IPS-18a (cell line): ENCODE data around the gene SRSF3.

ENCODE experiments used
- H3K27ac ChIP-seq: one replicate; pipeline ENCODE4 v1.5.1; 2013; ENCODE audit warnings: low read length
- H3K27me3 ChIP-seq: one replicate; pipeline ENCODE4 v1.6.1; 2013; ENCODE audit warnings: mild to moderate bottlenecking, low read length; ENCODE audit not compliant: control insufficient read depth, insufficient read depth
- H3K36me3 ChIP-seq: one replicate; pipeline ENCODE4 v1.6.1; 2013; ENCODE audit warnings: low read depth, low read length; ENCODE audit not compliant: control insufficient read depth
- H3K4me1 ChIP-seq: one replicate; pipeline ENCODE4 v1.6.1; 2013; ENCODE audit warnings: low read depth, low read length; ENCODE audit not compliant: control insufficient read depth
- H3K4me3 ChIP-seq: one replicate; pipeline ENCODE4 v1.5.1; 2013; ENCODE audit warnings: low read length
- H3K9ac ChIP-seq: one replicate; pipeline ENCODE4 v1.6.1; 2013; ENCODE audit warnings: mild to moderate bottlenecking, low read length, moderate library complexity
- H3K9me3 ChIP-seq: one replicate; pipeline ENCODE4 v1.6.1; 2013; ENCODE audit warnings: low read depth, low read length; ENCODE audit not compliant: control insufficient read depth

The SRSF3 gene

GRCh38 chr6:36618366-36619355, 24.5 kb downstream of the SRSF3 start:
- Histone ChIP-seq H3K36me3 (no peaks in the 10 kb centered on the region), H3K4me1 (no peaks in the 10 kb centered on the region), H3K4me3 (no peak overlapping the region), H3K27me3 (no peaks in the 10 kb centered on the region), H3K9me3 (no peaks in the 10 kb centered on the region), H3K9ac (no peak overlapping the region), H3K27ac (no peak overlapping the region)

DNA sequence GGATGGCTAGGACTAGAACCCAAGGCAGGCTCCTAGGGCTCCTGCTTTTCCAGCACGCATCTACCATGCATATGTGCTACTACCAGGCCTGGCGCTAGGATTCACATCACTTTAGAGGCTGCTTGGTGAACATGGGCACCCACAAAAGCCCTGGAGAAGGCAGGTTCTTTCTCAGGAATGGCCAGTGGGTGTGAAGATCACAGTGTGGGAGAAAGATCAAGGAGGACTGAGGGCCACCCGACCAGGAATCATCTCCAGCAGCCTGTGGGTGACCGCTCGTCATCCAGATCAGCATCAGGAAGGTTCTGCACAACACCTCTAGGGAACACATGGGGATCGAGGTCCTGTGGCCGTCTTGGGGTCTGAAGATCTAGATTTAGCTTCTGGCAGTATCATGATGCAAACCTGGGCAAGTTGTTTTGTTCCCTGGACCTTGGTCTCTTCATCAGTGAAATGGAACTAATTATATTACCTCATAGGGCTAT, 27.3 kb downstream of the SRSF3 start:
- no peaks in the 10 kb centered on the region for H3K27me3 ChIP-seq
- no peaks in the 10 kb centered on the region for H3K4me1 ChIP-seq
- H3K27ac ChIP-seq, result no peak overlapping the region
- H3K36me3 ChIP-seq, result no peaks in the 10 kb centered on the region
- no peak overlapping the region for H3K4me3 ChIP-seq
- H3K9me3 ChIP-seq, result no peaks in the 10 kb centered on the region
- no peak overlapping the region for H3K9ac ChIP-seq

- Histone ChIP-seq H3K9me3 (no peaks in the 10 kb centered on the region), H3K9ac (no peak overlapping the region), H3K36me3 (no peaks in the 10 kb centered on the region), H3K27ac (no peak overlapping the region), H3K27me3 (no peaks in the 10 kb centered on the region), H3K4me1 (no peaks in the 10 kb centered on the region), H3K4me3 (no peak overlapping the region)
These were observed 28.9 kb downstream of the SRSF3 start for GRCh38 chr6:36622901-36623546.

DNA sequence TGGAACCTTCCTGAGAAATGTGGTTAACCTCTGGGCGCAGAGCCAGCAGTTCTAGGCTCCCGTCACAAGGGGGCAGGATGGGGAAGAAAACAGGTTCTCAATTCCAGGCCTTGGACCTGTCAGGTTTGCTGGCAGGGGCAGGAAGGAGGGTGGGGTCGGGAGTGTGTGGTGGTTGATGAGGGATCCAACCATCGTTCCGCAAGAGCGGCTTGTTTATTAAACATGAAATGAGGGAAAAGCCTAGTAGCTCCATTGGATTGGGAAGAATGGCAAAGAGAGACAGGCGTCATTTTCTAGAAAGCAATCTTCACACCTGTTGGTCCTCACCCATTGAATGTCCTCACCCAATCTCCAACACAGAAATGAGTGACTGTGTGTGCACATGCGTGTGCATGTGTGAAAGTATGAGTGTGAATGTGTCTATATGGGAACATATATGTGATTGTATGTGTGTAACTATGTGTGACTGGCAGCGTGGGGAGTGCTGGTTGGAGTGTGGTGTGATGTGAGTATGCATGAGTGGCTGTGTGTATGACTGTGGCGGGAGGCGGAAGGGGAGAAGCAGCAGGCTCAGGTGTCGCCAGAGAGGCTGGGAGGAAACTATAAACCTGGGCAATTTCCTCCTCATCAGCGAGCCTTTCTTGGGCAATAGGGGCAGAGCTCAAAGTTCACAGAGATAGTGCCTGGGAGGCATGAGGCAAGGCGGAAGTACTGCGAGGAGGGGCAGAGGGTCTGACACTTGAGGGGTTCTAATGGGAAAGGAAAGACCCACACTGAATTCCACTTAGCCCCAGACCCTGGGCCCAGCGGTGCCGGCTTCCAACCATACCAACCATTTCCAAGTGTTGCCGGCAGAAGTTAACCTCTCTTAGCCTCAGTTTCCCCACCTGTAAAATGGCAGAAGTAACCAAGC, 29.6 kb downstream of the SRSF3 start:
- Histone ChIP-seq H3K36me3 (no peaks in the 10 kb centered on the region), H3K27me3 (no peaks in the 10 kb centered on the region), H3K4me1 (no peaks in the 10 kb centered on the region), H3K27ac (no peak overlapping the region), H3K9ac (no peak overlapping the region), H3K9me3 (no peaks in the 10 kb centered on the region), H3K4me3 (no peak overlapping the region)

DNA sequence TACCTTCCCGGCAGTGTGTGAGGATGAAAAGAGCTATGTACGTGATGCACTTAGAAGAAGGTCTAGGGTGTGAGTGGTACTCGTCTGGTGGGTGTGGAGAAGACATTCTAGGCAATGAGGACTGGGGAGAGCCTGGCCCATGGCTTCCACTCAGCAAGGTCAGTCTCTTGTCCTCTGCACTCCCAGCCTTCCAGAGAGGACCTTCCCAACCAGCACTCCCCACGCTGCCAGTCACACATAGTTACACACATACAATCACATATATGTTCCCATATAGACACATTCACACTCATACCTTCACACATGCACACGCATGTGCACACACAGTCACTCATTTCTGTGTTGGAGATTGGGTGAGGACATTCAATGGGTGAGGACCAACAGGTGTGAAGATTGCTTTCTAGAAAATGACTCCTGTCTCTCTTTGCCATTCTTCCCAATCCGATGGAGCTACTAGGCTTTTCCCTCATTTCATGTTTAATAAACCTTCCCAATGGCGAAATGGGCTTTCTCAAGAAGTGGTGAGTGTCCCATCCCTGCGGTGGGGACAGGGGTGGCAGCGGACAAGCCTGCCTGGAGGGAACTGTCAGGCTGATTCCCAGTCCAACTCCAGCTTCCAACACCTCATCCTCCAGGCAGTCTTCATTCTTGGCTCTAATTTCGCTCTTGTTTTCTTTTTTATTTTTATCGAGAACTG, 30.4 kb downstream of the SRSF3 start:
- Histone ChIP-seq H3K36me3 (no peaks in the 10 kb centered on the region), H3K27ac (no peak overlapping the region), H3K9me3 (no peaks in the 10 kb centered on the region), H3K27me3 (no peaks in the 10 kb centered on the region), H3K4me1 (no peaks in the 10 kb centered on the region), H3K9ac (no peak overlapping the region), H3K4me3 (no peak overlapping the region)

GRCh38 chr6:36625158-36625919, 31.2 kb downstream of the SRSF3 start:
- H3K27me3 ChIP-seq, result no peaks in the 10 kb centered on the region
- H3K4me1 ChIP-seq, result no peaks in the 10 kb centered on the region
- no peak overlapping the region for H3K27ac ChIP-seq
- no peak overlapping the region for H3K4me3 ChIP-seq
- no peaks in the 10 kb centered on the region for H3K9me3 ChIP-seq
- no peaks in the 10 kb centered on the region for H3K36me3 ChIP-seq
- H3K9ac ChIP-seq, result no peak overlapping the region

DNA sequence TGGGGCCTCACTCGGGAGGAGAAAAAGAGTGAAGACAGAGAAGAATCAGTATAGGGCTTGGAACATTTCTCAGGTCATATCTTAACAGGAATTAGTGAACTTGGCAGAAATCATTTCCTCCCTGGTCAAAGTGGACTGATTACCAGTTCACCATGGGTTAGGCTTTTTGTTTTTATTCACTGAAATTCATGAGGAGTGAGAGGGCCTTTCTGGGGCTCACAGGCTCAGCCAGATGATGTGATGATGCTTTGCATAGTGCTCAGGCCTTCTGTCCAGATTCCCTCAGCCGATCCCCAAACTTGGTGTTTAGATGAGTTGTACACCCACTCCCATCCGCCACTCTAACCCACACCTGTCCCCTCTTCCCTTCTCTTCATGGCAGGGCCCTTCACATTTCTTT, 32.5 kb downstream of the SRSF3 start:
- Histone ChIP-seq H3K4me1 (no peaks in the 10 kb centered on the region), H3K9ac (no peak overlapping the region), H3K27ac (no peak overlapping the region), H3K4me3 (no peak overlapping the region), H3K36me3 (no peaks in the 10 kb centered on the region), H3K27me3 (no peaks in the 10 kb centered on the region), H3K9me3 (no peaks in the 10 kb centered on the region)

GRCh38 chr6:36627141-36627540, 33.0 kb downstream of the SRSF3 start:
- Histone ChIP-seq H3K27me3 (no peaks in the 10 kb centered on the region), H3K9ac (no peak overlapping the region), H3K27ac (no peak overlapping the region), H3K4me1 (no peaks in the 10 kb centered on the region), H3K36me3 (no peaks in the 10 kb centered on the region), H3K4me3 (no peak overlapping the region), H3K9me3 (no peaks in the 10 kb centered on the region)

DNA sequence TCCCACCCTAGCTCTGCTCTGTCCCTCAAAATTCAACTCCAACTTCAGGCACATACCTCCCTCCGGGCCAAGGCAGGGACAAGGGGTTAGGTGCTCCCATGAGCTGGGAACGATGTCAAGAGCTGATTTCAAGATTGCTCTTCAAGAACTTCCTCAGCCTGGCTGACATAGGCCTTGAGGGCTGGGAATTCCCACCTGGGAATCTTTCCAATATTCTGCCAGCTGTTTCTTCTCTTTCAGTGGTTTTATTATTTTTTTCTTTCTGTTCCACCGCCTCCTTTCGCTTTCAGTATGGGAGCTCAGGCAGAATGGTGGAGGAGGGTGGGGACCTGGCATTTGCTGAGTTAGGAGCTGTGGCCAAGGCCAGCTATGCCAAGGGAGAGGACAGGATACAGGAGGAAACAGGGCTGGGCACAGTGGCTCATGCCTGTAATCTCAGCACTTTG, 33.7 kb downstream of the SRSF3 start:
- Histone ChIP-seq H3K9ac (no peak overlapping the region), H3K27ac (no peak overlapping the region), H3K36me3 (no peaks in the 10 kb centered on the region), H3K9me3 (no peaks in the 10 kb centered on the region), H3K27me3 (no peaks in the 10 kb centered on the region), H3K4me1 (no peaks in the 10 kb centered on the region), H3K4me3 (no peak overlapping the region)

DNA sequence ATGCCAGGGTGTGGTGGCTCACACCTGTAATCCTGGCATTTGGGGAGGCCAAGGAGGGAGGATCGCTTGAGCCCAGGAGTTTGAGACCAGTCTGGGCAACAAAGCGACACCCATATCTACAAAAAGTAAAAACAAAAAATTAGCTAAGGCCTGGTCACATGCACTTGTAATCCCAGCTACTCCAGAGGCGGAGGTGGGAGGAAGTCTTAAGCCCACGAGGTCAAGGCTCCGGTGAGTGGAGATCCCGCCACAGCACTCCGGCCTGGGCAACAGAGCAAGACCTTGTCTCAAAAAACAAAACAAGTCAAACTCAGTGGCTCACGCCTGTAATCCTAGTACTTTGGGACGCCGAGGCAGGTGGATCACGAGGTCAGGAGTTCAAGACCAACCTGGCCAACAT, 35.6 kb downstream of the SRSF3 start:
- Histone ChIP-seq H3K9ac (no peak overlapping the region), H3K27me3 (no peaks in the 10 kb centered on the region), H3K4me3 (no peak overlapping the region), H3K36me3 (no peaks in the 10 kb centered on the region), H3K9me3 (no peaks in the 10 kb centered on the region), H3K27ac (no peak overlapping the region), H3K4me1 (no peaks in the 10 kb centered on the region)
